GM23248 (cell line): Measurements from ENCODE around the gene ZIC5. TPM values are rescaled to one million over a fixed set of nuclear protein-coding genes. Genes with fewer than 3 reads are reported as not detected.

Experiments used
- DNase-seq: peaks from one replicate; pipeline ENCODE4 v3.0.0-alpha.2; 2015
- H2AFZ ChIP-seq: fragments of 200-600 bp; sonication (generic); 2 replicates; pipeline ENCODE4 v1.6.1; 2016; ENCODE audit warnings: antibody characterized with exemption
- H3F3A ChIP-seq: fragments of 200-600 bp; sonication (generic); 2 replicates; pipeline ENCODE4 v1.6.1; 2016; ENCODE audit warnings: mild to moderate bottlenecking, antibody characterized with exemption, mixed run types; ENCODE audit not compliant: insufficient read depth
- H3K27ac ChIP-seq: fragments of 200-600 bp; sonication (generic); 2 replicates; pipeline ENCODE4 v1.5.1; 2016; ENCODE audit warnings: mild to moderate bottlenecking
- H3K27me3 ChIP-seq: fragments of 200-600 bp; sonication (generic); replicated peaks from 2 replicates; pipeline ENCODE4 v1.6.1; 2016; ENCODE audit warnings: mild to moderate bottlenecking; ENCODE audit not compliant: insufficient read depth
- H3K36me3 ChIP-seq: fragments of 200-600 bp; sonication (generic); 2 replicates; pipeline ENCODE4 v1.6.1; 2016; ENCODE audit warnings: low read depth, mild to moderate bottlenecking
- H3K4me1 ChIP-seq: fragments of 200-600 bp; sonication (generic); 2 replicates; pipeline ENCODE4 v1.6.1; 2016; ENCODE audit warnings: mild to moderate bottlenecking; ENCODE audit not compliant: insufficient read depth
- H3K4me2 ChIP-seq: fragments of 200-600 bp; sonication (generic); one replicate; pipeline ENCODE4 v1.6.1; 2016; ENCODE audit warnings: mild to moderate bottlenecking; ENCODE audit not compliant: unreplicated experiment
- H3K4me3 ChIP-seq: fragments of 200-600 bp; sonication (generic); 2 replicates; pipeline ENCODE4 v1.5.1; 2016; ENCODE audit warnings: mild to moderate bottlenecking
- H3K79me2 ChIP-seq: fragments of 200-600 bp; sonication (generic); 2 replicates; pipeline ENCODE4 v1.6.1; 2016; ENCODE audit warnings: mild to moderate bottlenecking; ENCODE audit not compliant: insufficient read depth
- H3K9ac ChIP-seq: fragments of 200-600 bp; sonication (generic); 2 replicates; pipeline ENCODE4 v1.6.1; 2016; ENCODE audit warnings: mild to moderate bottlenecking
- H3K9me2 ChIP-seq: fragments of 200-600 bp; sonication (generic); 2 replicates; pipeline ENCODE4 v1.6.1; 2016; ENCODE audit warnings: mixed run types, mild to moderate bottlenecking, moderate library complexity; ENCODE audit not compliant: insufficient read depth
- H3K9me3 ChIP-seq: fragments of 200-600 bp; sonication (generic); one replicate; pipeline ENCODE4 v1.6.1; 2017; ENCODE audit warnings: low read depth
- H4K20me1 ChIP-seq: fragments of 200-600 bp; sonication (generic); 2 replicates; pipeline ENCODE4 v1.6.0; 2016; ENCODE audit not compliant: insufficient read depth
- EZH2 ChIP-seq: fragments of 200-600 bp; sonication (generic); IDR thresholded peaks from 2 replicates; pipeline ENCODE4 v1.6.1; 2018; ENCODE audit warnings: antibody characterized with exemption, mild to moderate bottlenecking; ENCODE audit not compliant: insufficient read depth, poor library complexity, severe bottlenecking
- EZH2phosphoT487 ChIP-seq: fragments of 200-600 bp; sonication (generic); IDR thresholded peaks from 2 replicates; pipeline ENCODE4 v1.6.1; 2018; ENCODE audit warnings: antibody characterized with exemption, moderate library complexity, mild to moderate bottlenecking, low read depth; ENCODE audit not compliant: insufficient read depth
- WGBS, 2 experiments: methylation state at CpG; one replicate each; pipeline ENCODE4 v1.1.6; 2015 to 2017; ENCODE audit warnings: low lambda C conversion rate in 2 of 2, low coverage in 1 of 2; ENCODE audit errors: missing lambda C conversion rate in 2 of 2; 5-methylcytosine and 5-hydroxymethylcytosine counted together
- in situ Hi-C: fragments of 300-500 bp; cut with MboI; formaldehyde crosslinking; loops from 2 replicates; pipeline ENCODE4 v1.15.0; 2020
- polyA plus RNA-seq: library from polyadenylated mRNA; unstranded; fragments of >200 nt; fragmentation: Nextera tagmentation; extraction: Ambion mirVana; gene quantifications from 2 replicates; pipeline ENCODE4 v1.2.1, GENCODE V29; 2016
- total RNA-seq: library from RNA; depleted of rRNA; stranded (reverse); fragments of >200 nt; shearing (Covaris generic); gene quantifications from 2 replicates; pipeline ENCODE4 v1.2.3, GENCODE V29; 2014

Gene ZIC5
- total and polyA plus RNA-seq, 2 experiments from 2014 or later = not detected

DNA sequence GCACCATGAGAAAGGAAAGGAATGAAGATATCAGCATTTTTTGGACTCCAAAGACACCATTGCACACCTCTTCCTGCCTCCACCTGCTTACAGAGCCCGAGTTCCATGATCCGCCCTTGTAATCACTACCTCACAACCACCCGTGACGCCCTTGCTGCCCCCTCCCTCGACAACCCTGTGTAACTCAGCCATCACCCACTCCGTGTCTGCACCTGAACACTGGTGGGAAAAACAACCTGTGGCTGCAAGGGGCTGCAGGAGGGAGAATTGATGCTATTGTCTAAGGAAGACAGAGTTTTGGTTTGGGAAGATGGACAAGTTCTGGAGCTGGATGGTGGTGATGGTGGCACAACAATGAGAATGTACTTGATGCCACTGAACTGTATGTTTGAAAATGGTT is 27.0 kb downstream of the ZIC5 start:
- no peaks in the 10 kb centered on the region for H3K4me1 ChIP-seq
- H3K27me3 ChIP-seq = peaks cover 31% of the 10 kb centered on the region
- no peak overlapping the region for H3K27ac ChIP-seq
- no peak overlapping the region for H2AFZ ChIP-seq
- no peaks in the 10 kb centered on the region for H3K36me3 ChIP-seq
- no peak overlapping the region for H3K4me2 ChIP-seq
- H3K79me2 ChIP-seq = no peaks in the 10 kb centered on the region
- no peak for DNase-seq
- H3F3A ChIP-seq = no peaks in the 10 kb centered on the region
- no peaks in the 10 kb centered on the region for H4K20me1 ChIP-seq
- H3K9ac ChIP-seq = no peak overlapping the region
- H3K9me3 ChIP-seq = no peaks in the 10 kb centered on the region
- no peaks in the 10 kb centered on the region for H3K9me2 ChIP-seq
- 38 to 43% methylated on average over 6 of the region's 6 CpGs for WGBS, 2 experiments
- TF ChIP-seq EZH2phosphoT487 = no peak
- no peak for TF ChIP-seq EZH2
- in situ Hi-C loops = no loop called here
- H3K4me3 ChIP-seq = no peak overlapping the region

DNA sequence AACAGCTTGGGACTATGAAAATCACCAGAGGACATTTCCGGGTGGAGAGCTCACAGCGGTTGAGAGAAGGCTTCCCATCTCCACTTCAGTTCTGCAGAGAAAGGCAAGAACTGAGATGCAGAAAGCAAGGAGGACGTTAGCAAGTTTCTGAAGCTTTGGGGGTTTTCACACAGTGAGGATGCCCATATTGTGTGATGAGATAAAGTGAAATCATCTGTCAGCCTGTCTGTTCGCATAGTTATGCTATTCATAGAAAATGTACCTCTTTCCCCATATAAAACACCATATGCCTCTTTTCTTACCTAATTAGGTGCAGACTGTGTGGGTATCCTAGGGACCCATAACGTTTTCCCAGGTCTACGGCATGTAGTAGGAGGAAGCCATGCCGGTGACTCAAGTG is 27.5 kb downstream of the ZIC5 start:
- Histone ChIP-seq H3K4me1 (no peaks in the 10 kb centered on the region), H2AFZ (no peak overlapping the region), H3F3A (no peaks in the 10 kb centered on the region), H3K9me2 (no peaks in the 10 kb centered on the region), H4K20me1 (no peaks in the 10 kb centered on the region), H3K36me3 (no peaks in the 10 kb centered on the region), H3K79me2 (no peaks in the 10 kb centered on the region), H3K9me3 (no peaks in the 10 kb centered on the region), H3K27me3 (peaks cover 26% of the 10 kb centered on the region), H3K4me3 (no peak overlapping the region), H3K4me2 (no peak overlapping the region), H3K9ac (no peak overlapping the region), H3K27ac (no peak overlapping the region)
- no peak for DNase-seq
- TF ChIP-seq EZH2 (no peak), EZH2phosphoT487 (no peak)
- in situ Hi-C loops = no loop called here
- WGBS, 2 experiments = 8 to 11% methylated on average over 7 of the region's 7 CpGs

DNA sequence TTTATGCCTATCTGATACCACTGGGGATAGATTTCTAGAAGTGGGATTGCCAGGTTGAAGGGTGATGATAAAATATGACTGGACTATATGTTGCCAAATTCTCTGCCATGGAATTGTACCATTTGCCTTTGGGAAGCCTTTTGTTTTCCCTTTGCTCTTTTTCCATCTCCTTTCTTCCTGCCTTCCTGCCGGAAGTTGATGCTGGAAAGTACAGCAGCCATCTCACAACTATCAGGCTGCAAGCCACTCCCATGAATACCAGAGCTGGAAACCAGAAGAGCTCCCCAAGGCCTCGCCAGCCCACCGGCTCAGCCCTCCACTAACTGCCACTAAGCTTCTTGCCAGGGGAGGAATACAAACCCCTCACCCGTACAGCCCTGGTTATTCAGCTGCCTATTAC is 29.7 kb downstream of the ZIC5 start:
- Histone ChIP-seq H3K4me3 (no peak overlapping the region), H2AFZ (no peak overlapping the region), H3F3A (no peaks in the 10 kb centered on the region), H3K4me1 (no peaks in the 10 kb centered on the region), H3K9me3 (no peaks in the 10 kb centered on the region), H3K79me2 (no peaks in the 10 kb centered on the region), H3K27me3 (peaks cover 15% of the 10 kb centered on the region), H3K27ac (no peak overlapping the region), H3K9me2 (no peaks in the 10 kb centered on the region), H4K20me1 (no peaks in the 10 kb centered on the region), H3K36me3 (no peaks in the 10 kb centered on the region), H3K4me2 (no peak overlapping the region), H3K9ac (no peak overlapping the region)
- no peak for DNase-seq
- WGBS, 2 experiments = 65 to 72% methylated on average over 4 of the region's 4 CpGs
- TF ChIP-seq EZH2phosphoT487 (no peak), EZH2 (no peak)
- in situ Hi-C loops = no loop called here

DNA sequence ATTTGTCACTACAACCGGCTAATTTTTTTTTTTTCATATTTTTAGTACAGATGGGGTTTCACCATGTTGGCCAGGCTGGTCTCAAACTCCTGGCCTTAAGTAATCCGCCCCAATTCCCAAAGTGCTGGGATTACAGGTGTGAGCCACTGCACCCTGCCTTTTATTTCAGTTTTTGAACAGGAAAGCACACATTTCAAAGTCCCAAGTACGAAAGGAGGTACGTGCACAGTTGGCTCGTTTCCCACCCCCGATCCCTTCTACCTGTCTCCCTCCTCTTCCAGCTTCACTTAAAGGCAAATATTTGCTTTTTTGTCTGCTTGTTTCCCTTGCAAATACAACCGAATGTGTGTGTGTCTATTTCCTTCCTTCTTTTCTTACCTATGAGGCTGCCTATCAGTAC is 30.5 kb downstream of the ZIC5 start:
- in situ Hi-C loops = no loop called here
- H3K4me2 ChIP-seq = no peak overlapping the region
- no peaks in the 10 kb centered on the region for H4K20me1 ChIP-seq
- no peak overlapping the region for H2AFZ ChIP-seq
- TF ChIP-seq EZH2phosphoT487 (no peak), EZH2 (no peak)
- H3K79me2 ChIP-seq = no peaks in the 10 kb centered on the region
- no peaks in the 10 kb centered on the region for H3K9me2 ChIP-seq
- H3K36me3 ChIP-seq = no peaks in the 10 kb centered on the region
- no peak for DNase-seq
- no peak overlapping the region for H3K27ac ChIP-seq
- WGBS, 2 experiments = 44 to 54% methylated on average over 7 of the region's 7 CpGs
- no peaks in the 10 kb centered on the region for H3K4me1 ChIP-seq
- no peaks in the 10 kb centered on the region for H3K9me3 ChIP-seq
- no peak overlapping the region for H3K4me3 ChIP-seq
- H3K27me3 ChIP-seq = peaks cover 11% of the 10 kb centered on the region
- no peaks in the 10 kb centered on the region for H3F3A ChIP-seq
- H3K9ac ChIP-seq = no peak overlapping the region

DNA sequence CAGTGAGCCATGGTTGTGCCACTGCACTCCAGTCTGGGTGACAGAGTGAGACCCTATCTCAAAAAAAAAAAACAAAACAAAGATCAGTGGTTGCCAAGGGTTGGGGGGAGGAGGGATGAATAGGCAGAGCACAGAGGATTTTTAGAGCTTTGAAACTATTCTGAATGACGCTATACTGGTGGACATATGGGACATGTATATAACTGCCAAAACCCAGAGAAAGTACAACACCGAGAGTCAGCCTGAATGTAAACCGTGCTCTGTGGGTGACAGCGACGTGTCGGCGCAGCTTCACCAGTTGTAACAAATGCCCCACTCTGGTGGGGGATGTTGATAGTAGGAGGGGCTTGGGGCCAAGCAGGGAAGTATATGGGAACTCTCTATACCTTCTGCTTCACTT is 32.9 kb downstream of the ZIC5 start:
- in situ Hi-C loops = no loop called here
- H3K9ac ChIP-seq = no peak overlapping the region
- H3K9me3 ChIP-seq = no peaks in the 10 kb centered on the region
- H3K9me2 ChIP-seq = no peaks in the 10 kb centered on the region
- TF ChIP-seq EZH2phosphoT487 (no peak), EZH2 (no peak)
- no peak overlapping the region for H3K4me3 ChIP-seq
- no peaks in the 10 kb centered on the region for H4K20me1 ChIP-seq
- H2AFZ ChIP-seq = no peak overlapping the region
- H3K27me3 ChIP-seq = peaks cover 7% of the 10 kb centered on the region
- no peak overlapping the region for H3K4me2 ChIP-seq
- H3K36me3 ChIP-seq = no peaks in the 10 kb centered on the region
- H3K4me1 ChIP-seq = no peaks in the 10 kb centered on the region
- DNase-seq = no peak
- no peaks in the 10 kb centered on the region for H3F3A ChIP-seq
- H3K79me2 ChIP-seq = no peaks in the 10 kb centered on the region
- 38 to 40% methylated on average over 7 of the region's 7 CpGs for WGBS, 2 experiments
- H3K27ac ChIP-seq = no peak overlapping the region
